HG02798 (cell line): ENCODE measurements around the gene MTCH1.
"Not testable (repeated sequence)": the region's sequence is repeated elsewhere in the genome, so short reads cannot be mapped to it uniquely, and the experiment has no call there.

Source experiments
- ATAC-seq: cut with Tn5 transposase; IDR thresholded peaks from one replicate; pipeline ENCODE4 v1.9.1; 2021; ENCODE audit warnings: mild to moderate bottlenecking; ENCODE audit not compliant: unreplicated experiment, poor library complexity

Gene MTCH1

DNA sequence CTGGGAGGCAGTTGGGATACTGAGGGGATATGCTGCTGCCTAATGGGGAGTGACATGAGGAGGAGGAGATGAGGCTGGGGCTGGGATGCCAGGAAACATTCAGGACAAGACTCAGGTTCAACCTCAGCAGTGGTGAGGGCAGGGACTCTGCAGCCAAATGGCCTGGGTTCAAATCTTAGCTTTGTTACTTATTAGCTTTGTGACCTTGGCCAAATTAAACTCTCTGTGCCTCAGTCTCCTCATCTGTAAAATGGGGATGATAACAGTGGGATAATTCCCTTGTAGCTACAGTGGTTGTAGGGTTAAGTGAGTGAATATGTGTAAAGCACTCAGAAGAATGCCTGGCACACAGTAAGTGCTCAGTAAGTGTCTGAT, 29.6 kb downstream of the MTCH1 start:
- no peak for ATAC-seq

GRCh38 chr6:36955671-36956445, 30.1 kb downstream of the MTCH1 start:
- ATAC-seq = no peak

DNA sequence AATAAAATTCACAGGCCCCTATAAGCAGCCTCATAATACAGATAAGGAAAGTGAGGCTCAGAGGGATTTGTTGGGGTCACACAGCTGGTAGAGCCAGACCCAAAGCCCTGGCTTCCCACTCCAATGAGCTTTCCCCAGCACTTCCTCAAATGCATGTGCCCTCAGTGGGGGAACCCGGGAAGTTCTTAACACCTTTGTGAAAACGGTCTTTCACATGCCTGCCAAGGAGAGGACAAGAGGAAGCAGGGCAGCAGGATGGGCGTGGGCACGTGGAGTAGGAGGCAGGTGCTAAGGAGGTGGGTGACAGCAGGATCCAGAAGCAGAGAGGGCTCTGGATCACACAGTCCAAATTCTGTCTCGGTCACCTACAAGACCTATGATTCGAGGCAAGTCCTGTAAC, 30.9 kb downstream of the MTCH1 start:
- no peak for ATAC-seq

DNA sequence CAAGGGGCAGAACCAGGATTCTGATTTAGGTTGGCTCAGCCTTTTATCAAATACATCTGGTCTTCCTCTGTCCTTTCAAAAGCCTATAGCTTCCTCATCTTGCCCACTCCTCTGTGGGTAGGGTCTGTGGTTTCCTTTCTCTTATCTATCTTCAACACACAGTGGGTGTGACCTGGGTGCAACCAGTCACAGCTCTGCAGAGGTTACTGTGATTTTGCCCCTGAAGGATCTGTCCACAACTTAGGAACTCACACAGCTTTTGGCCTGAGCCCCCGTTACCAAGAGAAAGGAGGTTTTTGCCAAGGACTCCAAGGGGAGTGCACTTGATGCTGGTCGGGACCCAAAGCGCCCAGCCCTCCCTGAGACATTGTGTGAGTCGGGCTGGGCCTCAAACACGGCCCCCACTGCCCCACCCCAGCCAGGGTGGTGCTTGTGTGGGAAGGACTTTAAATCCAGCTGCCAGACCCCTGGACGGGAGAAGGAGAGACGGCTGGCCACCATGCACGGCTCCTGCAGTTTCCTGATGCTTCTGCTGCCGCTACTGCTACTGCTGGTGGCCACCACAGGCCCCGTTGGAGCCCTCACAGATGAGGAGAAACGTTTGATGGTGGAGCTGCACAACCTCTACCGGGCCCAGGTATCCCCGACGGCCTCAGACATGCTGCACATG, 31.6 kb downstream of the MTCH1 start, which contains the start of gene PI16:
PI16 (plus strand) TSS at position 477 of the 670 bp plus-strand sequence; CDS start at position 500, 23 bp downstream.
- no peak for ATAC-seq

DNA sequence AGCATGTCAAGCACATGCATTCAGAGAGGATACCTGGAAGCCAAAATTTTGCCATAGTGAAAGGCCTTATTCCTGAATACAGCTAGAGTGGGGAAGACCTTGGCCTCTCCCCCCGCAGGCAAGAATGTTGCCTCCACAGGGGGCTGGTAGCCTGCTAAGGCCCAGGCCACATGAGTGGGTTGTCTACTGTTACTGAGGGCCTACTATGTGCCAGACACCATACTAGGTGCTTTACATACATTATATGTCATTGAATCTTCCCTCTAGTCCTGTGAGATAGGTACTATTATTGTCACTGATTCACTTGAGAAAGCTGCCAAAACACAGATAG, 32.1 kb downstream of the MTCH1 start:
- ATAC-seq = no peak

GRCh38 chr6:36949636-36950035, 36.4 kb downstream of the MTCH1 start:
- ATAC-seq = no peak

DNA sequence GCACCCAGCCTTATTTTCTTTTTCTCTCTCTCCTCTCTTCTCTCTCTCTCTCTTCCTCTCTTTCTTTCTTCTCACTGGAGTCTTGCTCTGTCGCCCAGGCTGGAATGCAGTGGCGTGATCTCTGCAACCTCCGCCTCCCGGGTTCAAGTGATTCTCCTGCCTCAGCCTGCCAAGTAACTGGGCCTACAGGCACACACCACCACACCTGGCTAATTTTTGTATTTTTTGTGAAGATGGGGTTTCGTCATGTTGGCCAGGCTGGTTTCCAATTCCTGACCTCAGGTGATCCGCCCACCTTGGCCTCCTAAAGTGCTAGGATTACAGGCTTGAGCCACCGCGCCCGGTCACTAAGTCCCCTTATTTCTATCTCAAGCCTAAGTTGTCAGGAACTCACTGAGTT, 36.9 kb downstream of the MTCH1 start:
- ATAC-seq = not testable (repeated sequence)

GRCh38 chr6:36947570-36948351, 38.2 kb downstream of the MTCH1 start:
- ATAC-seq = no peak

- no peak for ATAC-seq
Observed at GRCh38 chr6:36946526-36946925, 39.5 kb downstream of the MTCH1 start.

DNA sequence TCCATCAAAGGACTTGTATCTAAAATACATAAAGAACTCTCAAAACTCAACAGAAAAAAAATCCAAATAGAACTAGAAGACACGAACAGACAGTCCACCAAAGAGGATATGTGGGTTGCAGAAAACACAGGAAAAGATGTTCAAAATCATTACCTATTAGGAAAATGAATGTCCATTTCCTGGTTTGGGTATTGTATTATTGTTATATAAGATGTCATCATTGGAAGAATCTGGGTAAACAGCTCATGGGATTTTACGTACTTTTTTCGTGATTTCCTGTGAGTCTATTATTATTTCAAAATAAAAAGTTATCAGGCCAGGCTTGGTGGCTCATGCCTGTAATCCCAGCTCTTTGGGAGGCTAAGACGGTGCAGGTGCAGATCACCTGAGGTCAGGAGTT, 40.7 kb downstream of the MTCH1 start:
- no peak for ATAC-seq

- no peak for ATAC-seq
Observed at GRCh38 chr6:36944650-36945049, 41.3 kb downstream of the MTCH1 start.

- ATAC-seq = not testable (repeated sequence)
Observed at GRCh38 chr6:36942329-36942728, 43.7 kb downstream of the MTCH1 start.

GRCh38 chr6:36941561-36941960, 44.4 kb downstream of the MTCH1 start:
- ATAC-seq = not testable (repeated sequence)

- ATAC-seq = no peak
Observed at GRCh38 chr6:36940027-36940426, 46.0 kb downstream of the MTCH1 start.

DNA sequence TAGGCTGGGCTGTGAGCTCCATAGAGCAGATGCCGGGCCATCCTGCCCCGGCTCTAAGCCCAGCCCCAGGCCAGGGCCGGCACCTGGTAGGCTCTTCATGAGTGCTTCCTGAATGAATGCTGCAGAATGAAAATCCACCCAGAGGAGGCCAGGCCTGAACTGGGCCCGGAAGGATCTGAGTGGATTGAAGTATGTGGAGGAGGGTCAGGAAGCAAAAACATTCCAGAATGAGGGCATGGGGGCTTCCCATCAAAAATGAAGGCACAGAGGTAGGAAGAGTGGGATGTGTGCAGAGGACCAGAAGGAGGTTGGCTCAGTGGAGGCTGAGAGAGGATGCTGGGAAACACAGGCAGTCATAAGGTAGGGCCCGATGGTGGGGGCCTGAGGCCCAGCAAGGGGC, 47.0 kb downstream of the MTCH1 start:
- not testable (repeated sequence) for ATAC-seq

DNA sequence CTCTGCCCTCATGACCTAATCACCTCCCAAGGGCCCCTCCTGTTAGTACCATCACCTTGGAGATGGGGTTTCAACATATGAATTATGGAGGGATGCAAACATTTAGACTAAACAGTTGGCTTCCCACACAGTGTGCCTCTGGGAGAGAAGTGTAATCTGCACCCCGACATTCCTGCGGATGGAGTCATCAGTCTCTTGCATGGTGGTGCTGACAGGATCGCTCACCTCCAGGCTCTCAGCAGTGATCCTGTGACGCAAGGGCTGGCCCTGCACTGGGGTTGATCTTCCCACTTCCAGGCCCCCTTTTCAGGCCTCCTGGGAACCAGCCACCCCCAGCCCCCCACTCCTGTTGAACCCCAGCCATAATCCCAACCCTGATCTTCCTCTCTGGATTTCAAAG, 47.5 kb downstream of the MTCH1 start:
- no peak for ATAC-seq

DNA sequence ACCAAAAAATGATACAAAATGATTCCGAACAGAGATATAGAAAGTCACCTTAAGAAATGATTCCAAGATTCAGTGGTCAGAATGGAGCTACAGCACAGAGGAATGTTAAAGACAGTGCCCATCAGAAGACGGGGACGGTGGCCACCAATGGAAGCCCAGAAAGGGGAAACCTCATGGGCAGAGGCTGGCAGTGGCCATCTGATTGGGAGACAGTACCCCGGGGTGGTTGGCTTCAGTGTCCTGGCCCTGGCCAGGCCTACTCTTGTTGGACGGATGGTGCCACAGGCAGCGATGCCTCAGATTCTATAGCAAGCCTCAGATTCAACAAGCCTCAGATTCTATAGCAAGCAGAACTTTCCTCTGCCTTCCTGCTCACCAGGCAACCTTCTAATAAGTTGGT, 48.1 kb downstream of the MTCH1 start:
- no peak for ATAC-seq

GRCh38 chr6:36936824-36937223, 49.2 kb downstream of the MTCH1 start:
- ATAC-seq = no peak

- ATAC-seq = no peak
Observed at GRCh38 chr6:36934901-36935300, 51.1 kb downstream of the MTCH1 start.

GRCh38 chr6:36933519-36933918, 52.5 kb downstream of the MTCH1 start:
- ATAC-seq = no peak

DNA sequence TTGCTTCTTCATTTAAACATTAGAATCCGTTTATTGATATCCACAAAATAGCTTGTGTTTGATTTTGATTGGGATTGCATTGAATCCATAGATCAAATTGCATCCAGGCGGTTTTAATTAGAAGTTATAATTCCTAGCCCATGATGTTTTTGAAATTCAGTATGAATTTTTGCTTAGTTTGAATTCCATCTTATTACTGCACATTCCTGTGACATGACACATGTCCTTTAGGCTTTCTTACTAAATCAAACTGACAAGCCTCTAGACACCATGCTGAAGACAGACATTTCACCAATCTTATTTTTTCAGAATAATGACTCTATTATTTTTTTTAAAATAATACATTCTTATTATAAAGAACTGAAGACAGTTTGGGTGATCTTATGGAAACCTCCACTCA, 52.9 kb downstream of the MTCH1 start:
- ATAC-seq = no peak
